GM21529 (cell line): ENCODE data around the gene CATSPERB.
"Not testable (repeated sequence)": the region's sequence is repeated elsewhere in the genome, so short reads cannot be mapped to it uniquely, and the experiment has no call there.

ENCODE experiments used
- ATAC-seq: cut with Tn5 transposase; IDR thresholded peaks from one replicate; pipeline ENCODE4 v1.9.1; 2021; ENCODE audit not compliant: unreplicated experiment

The CATSPERB gene

GRCh38 chr14:91737619-91738018 is 5.7 kb upstream of the CATSPERB start:
- no peak for ATAC-seq

- ATAC-seq, result no peak
These were observed 1.1 kb upstream of the CATSPERB start for GRCh38 chr14:91732859-91733477.

GRCh38 chr14:91732439-91732838 is 553 bp upstream of the CATSPERB start:
- ATAC-seq, result no peak

GRCh38 chr14:91731018-91731417 is 868 bp downstream of the CATSPERB start:
- ATAC-seq, result no peak

- ATAC-seq, result no peak
These were observed 2.1 kb downstream of the CATSPERB start for GRCh38 chr14:91729756-91730155.

GRCh38 chr14:91728616-91729183 is 3.2 kb downstream of the CATSPERB start:
- ATAC-seq, result no peak

GRCh38 chr14:91727121-91727520 is 4.8 kb downstream of the CATSPERB start:
- no peak for ATAC-seq

- no peak for ATAC-seq
These were observed 8.4 kb downstream of the CATSPERB start for GRCh38 chr14:91723501-91723900.

GRCh38 chr14:91722386-91722785 is 9.5 kb downstream of the CATSPERB start:
- ATAC-seq, result no peak

GRCh38 chr14:91719839-91720238 is 12.0 kb downstream of the CATSPERB start:
- no peak for ATAC-seq

GRCh38 chr14:91716999-91717398 is 14.9 kb downstream of the CATSPERB start:
- ATAC-seq, result no peak

- ATAC-seq, result no peak
These were observed 17.1 kb downstream of the CATSPERB start for GRCh38 chr14:91714805-91715204.

- no peak for ATAC-seq
These were observed 23.1 kb downstream of the CATSPERB start for GRCh38 chr14:91708795-91709194.

GRCh38 chr14:91706996-91707395 is 24.9 kb downstream of the CATSPERB start:
- no peak for ATAC-seq

GRCh38 chr14:91694643-91695042 is 37.2 kb downstream of the CATSPERB start:
- ATAC-seq, result no peak

- no peak for ATAC-seq
These were observed 38.5 kb downstream of the CATSPERB start for GRCh38 chr14:91693346-91693745.

- ATAC-seq, result no peak
These were observed 39.8 kb downstream of the CATSPERB start for GRCh38 chr14:91692075-91692474.

GRCh38 chr14:91689608-91690007 is 42.3 kb downstream of the CATSPERB start:
- no peak for ATAC-seq

GRCh38 chr14:91687436-91687835 is 44.5 kb downstream of the CATSPERB start:
- ATAC-seq, result not testable (repeated sequence)

GRCh38 chr14:91685600-91685999 is 46.3 kb downstream of the CATSPERB start:
- ATAC-seq, result no peak

GRCh38 chr14:91681893-91682563 is 49.9 kb downstream of the CATSPERB start:
- ATAC-seq, result no peak

GRCh38 chr14:91681118-91681517 is 50.8 kb downstream of the CATSPERB start:
- no peak for ATAC-seq
